GM23248 (cell line): ENCODE results near the gene SGF29.
"Not testable (repeated sequence)": the region's sequence is repeated elsewhere in the genome, so short reads cannot be mapped to it uniquely, and the experiment has no call there.

Source experiments
- EZH2 ChIP-seq: fragments of 200-600 bp; sonication (generic); IDR thresholded peaks from 2 replicates; pipeline ENCODE4 v1.6.1; 2018; ENCODE audit warnings: antibody characterized with exemption, mild to moderate bottlenecking; ENCODE audit not compliant: insufficient read depth, poor library complexity, severe bottlenecking
- EZH2phosphoT487 ChIP-seq: fragments of 200-600 bp; sonication (generic); IDR thresholded peaks from 2 replicates; pipeline ENCODE4 v1.6.1; 2018; ENCODE audit warnings: antibody characterized with exemption, moderate library complexity, mild to moderate bottlenecking, low read depth; ENCODE audit not compliant: insufficient read depth

DNA sequence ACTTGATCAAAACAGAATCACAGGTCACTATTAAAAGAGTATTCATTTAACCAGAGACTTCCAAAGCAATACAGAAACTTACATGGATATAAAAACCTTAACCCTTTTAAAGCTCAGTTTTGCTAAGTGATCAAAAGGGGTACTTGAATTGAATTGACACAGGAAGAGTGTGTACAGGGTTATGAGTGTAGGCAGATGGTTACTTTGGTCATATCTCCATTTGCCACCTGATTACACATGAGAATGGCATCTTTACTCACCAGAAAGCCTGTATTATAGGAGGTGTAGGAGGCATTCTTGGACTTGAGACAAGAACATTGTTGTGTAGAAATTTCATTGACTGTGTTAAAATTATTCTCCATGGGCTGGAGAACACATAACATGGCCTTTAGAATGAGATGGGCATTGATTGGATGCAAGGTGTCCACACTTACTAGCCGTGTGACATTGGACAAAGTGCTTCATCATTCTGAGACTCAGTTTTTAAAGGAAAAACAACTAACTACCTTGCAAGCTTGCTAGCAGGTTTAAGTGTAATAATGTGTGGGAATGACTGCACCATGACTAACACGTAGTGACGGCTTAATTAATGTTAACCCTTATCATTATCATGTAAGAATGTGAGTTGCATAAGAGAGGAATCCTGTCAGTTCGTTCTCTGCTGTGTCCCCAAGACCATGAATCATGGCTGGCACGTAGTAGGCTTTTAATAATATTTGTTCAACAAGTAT, 82.5 kb downstream of the SGF29 start:
- TF ChIP-seq EZH2phosphoT487, EZH2: not testable (repeated sequence)
